Thoracic aorta (tissue), 2 donors: ENCODE measurements around the gene STMN3. TPM values are rescaled to one million over a fixed set of nuclear protein-coding genes. Genes with fewer than 3 reads are reported as not detected.
A peak's percentile ranks its signal among the peaks of the same experiment; 100 is the strongest.

Source experiments
- ATAC-seq: fragments of 150-250 bp; one replicate; pipeline ENCODE4 v1.8.0; 2017; ENCODE audit warnings: low read depth; ENCODE audit not compliant: insufficient number of reproducible peaks, low FRiP score
- DNase-seq: peaks from one replicate; pipeline ENCODE4 v3.0.0-alpha.2; 2020; ENCODE audit warnings: low spot score
- H3K27ac ChIP-seq, 2 donors: fragments of 200-600 bp; sonication (generic); 1 replicate in 1 of 2; 2 replicates in 1 of 2; pipeline ENCODE4 v1.5.1; 2016; ENCODE audit warnings: mild to moderate bottlenecking in 2 of 2, moderate library complexity in 2 of 2
- H3K27me3 ChIP-seq: fragments of 200-600 bp; sonication (generic); replicated peaks from 2 replicates; pipeline ENCODE4 v1.6.0; 2016; ENCODE audit warnings: mild to moderate bottlenecking; ENCODE audit not compliant: insufficient read depth
- H3K36me3 ChIP-seq: fragments of 200-600 bp; sonication (generic); one replicate; pipeline ENCODE4 v1.5.1; 2016
- H3K4me1 ChIP-seq, 2 donors: fragments of 200-600 bp; sonication (generic); 1 replicate in 1 of 2; 2 replicates in 1 of 2; pipeline versions ENCODE4 v1.5.1 to v1.6.0; 2016; ENCODE audit warnings: low read depth in 2 of 2, mild to moderate bottlenecking in 1 of 2; ENCODE audit not compliant: control insufficient read depth in 1 of 2
- H3K4me3 ChIP-seq: fragments of 200-600 bp; sonication (generic); 2 replicates; pipeline ENCODE4 v1.5.1; 2016; ENCODE audit warnings: mild to moderate bottlenecking
- H3K9me3 ChIP-seq: fragments of 200-600 bp; sonication (generic); 2 replicates; pipeline ENCODE4 v1.5.1; 2016
- total RNA-seq, 2 donors: library from RNA; depleted of rRNA; stranded (reverse); fragments of >200 nt; gene quantifications; one replicate each; pipeline versions ENCODE4 v1.1.0 to v1.2.3, GENCODE V29; 2016
- TF ChIP-seq, protein P1 (sequence below): fragments of 200-600 bp; sonication (generic); IDR thresholded peaks from one replicate; pipeline ENCODE4 v1.5.1; 2019; ENCODE audit warnings: antibody characterized with exemption

The STMN3 gene
- total RNA-seq, 2 donors from 2014 or later: 14.4 to 17.8 TPM

- Histone ChIP-seq H3K27ac (peak overlapping the region; percentile 30 to 61), H3K27me3 (no peaks in the 10 kb centered on the region), H3K4me3 (no peak overlapping the region), H3K36me3 (no peaks in the 10 kb centered on the region), H3K9me3 (no peaks in the 10 kb centered on the region), H3K4me1 (peaks cover 17 to 52% of the 10 kb centered on the region in 2 donors)
- ATAC-seq (no peak), DNase-seq (no peak)
- TF ChIP-seq, protein P1, sequence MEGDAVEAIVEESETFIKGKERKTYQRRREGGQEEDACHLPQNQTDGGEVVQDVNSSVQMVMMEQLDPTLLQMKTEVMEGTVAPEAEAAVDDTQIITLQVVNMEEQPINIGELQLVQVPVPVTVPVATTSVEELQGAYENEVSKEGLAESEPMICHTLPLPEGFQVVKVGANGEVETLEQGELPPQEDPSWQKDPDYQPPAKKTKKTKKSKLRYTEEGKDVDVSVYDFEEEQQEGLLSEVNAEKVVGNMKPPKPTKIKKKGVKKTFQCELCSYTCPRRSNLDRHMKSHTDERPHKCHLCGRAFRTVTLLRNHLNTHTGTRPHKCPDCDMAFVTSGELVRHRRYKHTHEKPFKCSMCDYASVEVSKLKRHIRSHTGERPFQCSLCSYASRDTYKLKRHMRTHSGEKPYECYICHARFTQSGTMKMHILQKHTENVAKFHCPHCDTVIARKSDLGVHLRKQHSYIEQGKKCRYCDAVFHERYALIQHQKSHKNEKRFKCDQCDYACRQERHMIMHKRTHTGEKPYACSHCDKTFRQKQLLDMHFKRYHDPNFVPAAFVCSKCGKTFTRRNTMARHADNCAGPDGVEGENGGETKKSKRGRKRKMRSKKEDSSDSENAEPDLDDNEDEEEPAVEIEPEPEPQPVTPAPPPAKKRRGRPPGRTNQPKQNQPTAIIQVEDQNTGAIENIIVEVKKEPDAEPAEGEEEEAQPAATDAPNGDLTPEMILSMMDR: no peak
Measured at GRCh38 chr20:63685269-63686026, 32.2 kb upstream of the STMN3 start.

DNA sequence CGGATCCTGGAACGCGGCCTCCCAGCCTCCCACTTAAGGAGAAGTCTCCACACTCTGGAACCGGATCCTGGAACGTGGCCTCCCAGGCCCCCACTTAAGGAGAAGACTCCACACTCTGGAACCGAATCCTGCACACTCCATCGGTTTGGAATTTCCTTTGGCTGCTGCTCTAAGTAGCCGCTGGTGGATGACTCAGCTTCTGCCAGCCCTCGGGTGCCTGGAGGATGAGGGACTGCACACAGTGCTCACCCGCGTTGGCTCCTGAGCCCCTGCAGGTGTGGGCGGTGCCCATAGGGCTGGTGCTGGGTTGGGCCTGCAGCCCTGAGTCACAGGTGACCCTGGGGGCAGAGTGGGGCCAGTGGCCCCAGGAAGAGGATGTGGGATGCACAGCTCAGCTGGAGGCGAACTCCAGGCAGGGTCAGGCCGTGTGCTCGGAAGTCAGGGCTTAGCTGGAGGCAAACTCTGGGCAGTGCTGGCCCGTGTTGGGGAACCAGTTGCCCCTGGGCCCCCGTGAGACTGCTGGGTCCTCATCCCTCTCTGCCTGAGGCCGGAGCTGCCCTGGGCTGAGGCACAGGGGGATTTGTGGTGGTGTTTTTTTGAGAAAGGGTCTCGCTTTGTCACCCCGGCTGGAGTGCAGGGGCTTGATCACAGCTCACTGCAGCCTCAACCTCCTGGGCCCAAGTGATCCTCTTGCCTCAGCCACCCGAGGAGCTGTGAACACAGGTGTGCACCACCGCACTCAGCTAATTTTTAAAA lies 29.3 kb upstream of the STMN3 start:
- Histone ChIP-seq H3K9me3 (no peaks in the 10 kb centered on the region), H3K27me3 (no peaks in the 10 kb centered on the region), H3K4me3 (peak overlapping the region; percentile 38), H3K4me1 (peaks cover 16 to 45% of the 10 kb centered on the region in 2 donors), H3K36me3 (peaks cover 8% of the 10 kb centered on the region), H3K27ac (peak overlapping the region; percentile 77 to 87)
- peak; percentile 59 for DNase-seq
- peak; percentile 91 for ATAC-seq
- TF ChIP-seq, protein P1: no peak

GRCh38 chr20:63681609-63682142 lies 28.5 kb upstream of the STMN3 start:
- no peak for DNase-seq
- Histone ChIP-seq H3K36me3 (peaks cover 8% of the 10 kb centered on the region), H3K27me3 (no peaks in the 10 kb centered on the region), H3K9me3 (no peaks in the 10 kb centered on the region), H3K4me3 (peak overlapping the region; percentile 6), H3K4me1 (peaks cover 12 to 40% of the 10 kb centered on the region in 2 donors), H3K27ac (peak overlapping the region; percentile 77 to 87)
- no peak for ATAC-seq
- TF ChIP-seq, protein P1: no peak

DNA sequence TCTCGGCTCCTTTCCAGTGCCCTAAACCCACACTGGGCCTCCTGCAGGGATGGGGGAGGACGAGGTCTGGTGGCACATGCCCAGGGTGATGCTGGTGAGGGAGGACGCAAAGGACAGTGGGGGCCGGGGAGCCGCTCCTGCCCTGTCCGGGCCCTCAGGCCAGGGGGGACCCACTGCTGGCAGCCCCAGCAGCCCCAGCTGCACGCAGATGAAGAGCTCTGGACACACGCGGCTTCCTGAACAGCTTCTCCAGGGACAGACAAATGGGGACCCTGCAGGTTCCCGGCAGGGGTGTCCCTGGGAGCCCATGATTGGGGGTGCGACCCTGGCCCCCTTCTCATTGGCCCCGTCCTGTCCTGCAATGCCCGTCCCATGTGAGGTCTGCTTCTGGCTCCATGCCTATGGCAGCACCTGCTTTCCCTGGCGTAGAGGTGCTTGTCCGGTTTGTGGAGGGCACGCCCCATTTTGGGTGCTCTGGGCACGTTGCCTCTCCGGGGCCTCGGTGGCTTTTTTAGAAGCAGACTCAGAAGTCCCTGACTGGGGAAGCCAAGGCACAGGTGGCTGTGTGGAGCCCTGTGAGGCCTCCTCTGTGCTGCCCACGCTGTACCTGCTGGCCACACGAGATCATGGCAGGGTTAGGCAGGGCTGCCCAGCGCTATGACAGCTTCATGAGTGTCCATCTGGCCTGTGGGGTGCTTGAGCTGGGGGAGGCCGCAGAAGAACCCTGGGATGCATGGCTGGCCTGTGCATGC lies 27.8 kb upstream of the STMN3 start:
- DNase-seq (no peak), ATAC-seq (no peak)
- Histone ChIP-seq H3K36me3 (peaks cover 8% of the 10 kb centered on the region), H3K27ac (peak overlapping the region; percentile 77 to 87), H3K4me3 (no peak overlapping the region), H3K4me1 (peaks cover 12 to 33% of the 10 kb centered on the region in 2 donors), H3K27me3 (no peaks in the 10 kb centered on the region), H3K9me3 (no peaks in the 10 kb centered on the region)
- TF ChIP-seq, protein P1: no peak
